Kidney (tissue), 14 donors: ENCODE measurements around the gene CNTNAP4. TPM values are rescaled to one million over a fixed set of nuclear protein-coding genes. Genes with fewer than 3 reads are reported as not detected.

ENCODE experiments used
- DNase-seq, 5 donors: peaks; one replicate each; pipeline ENCODE4 v3.0.0-alpha.2; 2013 to 2020
- FAIRE-seq: peaks from 2 replicates; lab custom pipeline; 2012; peaks lifted over from hg19 to GRCh38; lab: Jason Lieb, UNC
- H3K27ac ChIP-seq, 2 donors: one replicate each; pipeline ENCODE4 v1.7.0; 2013; ENCODE audit warnings: low read depth in 2 of 2, low read length in 2 of 2, inconsistent platforms in 1 of 2
- H3K27me3 ChIP-seq: one replicate; pipeline ENCODE4 v1.7.1; 2013; ENCODE audit warnings: low read length, inconsistent platforms; ENCODE audit not compliant: control insufficient read depth, insufficient read depth
- H3K36me3 ChIP-seq, 3 donors: one replicate each; pipeline versions ENCODE4 v1.7.0 to v1.7.1; 2013; ENCODE audit warnings: low read length in 3 of 3, control low read depth in 1 of 3, inconsistent platforms in 1 of 3; ENCODE audit not compliant: insufficient read depth in 3 of 3, control insufficient read depth in 2 of 3
- H3K4me1 ChIP-seq, 3 donors: one replicate each; pipeline versions ENCODE4 v1.7.0 to v1.7.1; 2013; ENCODE audit warnings: low read length in 3 of 3, inconsistent platforms in 1 of 3, low read depth in 1 of 3; ENCODE audit not compliant: control insufficient read depth in 2 of 3, insufficient read depth in 2 of 3
- H3K4me3 ChIP-seq, 3 donors: one replicate each; pipeline versions ENCODE4 v1.7.0 to v1.8.1; 2013; ENCODE audit warnings: low read length in 3 of 3, control low read depth in 1 of 3, inconsistent platforms in 1 of 3
- H3K9ac ChIP-seq, 3 donors: one replicate each; pipeline versions ENCODE4 v1.7.0 to v1.7.1; 2013; ENCODE audit warnings: low read length in 3 of 3, control low read depth in 1 of 3, inconsistent platforms in 1 of 3
- H3K9me3 ChIP-seq, 3 donors: one replicate each; pipeline versions ENCODE4 v1.7.0 to v1.7.1; 2013; ENCODE audit warnings: low read length in 3 of 3, control low read depth in 1 of 3, inconsistent platforms in 1 of 3; ENCODE audit not compliant: control insufficient read depth in 2 of 3, insufficient read depth in 1 of 3
- CTCF ChIP-seq: IDR thresholded peaks from 3 replicates; pipeline ENCODE4 v1.5.1; 2012; ENCODE audit warnings: mild to moderate bottlenecking, moderate library complexity, borderline replicate concordance; ENCODE audit not compliant: insufficient read depth; ENCODE audit errors: extremely low read depth
- intact Hi-C: fragments of 100-400 bp; cut with DNase I; formaldehyde crosslinking; loops from one replicate; pipeline ENCODE4 v1.11.1; 2022
- polyA plus RNA-seq: library from polyadenylated mRNA; stranded (reverse); fragments of 350-450 nt; fragmentation: Illumina TruSeq; extraction: RNeasy Lipid Tissue Mini Kit (QIAGEN cat#74804); gene quantifications from one replicate; pipeline ENCODE4 v1.2.3, GENCODE V29; 2014; ENCODE audit warnings: low read depth, low replicate concordance; ENCODE audit not compliant: insufficient read depth
- total RNA-seq: library from RNA; stranded (reverse); fragmentation: NEBNext Ultra II Directional; extraction: Animal tissue kit (Norgen Biotek cat#: 25700); gene quantifications from one replicate; pipeline ENCODE4 v1.2.1, GENCODE V29; 2021
- donor health status: control.
- donor health status: control.
- donor health status: control.
- donor health status: control.
- donor health status: control.
- donor health status: DM: yes; HTN: yes; CAD: no.
- donor health status: Normal renal cell carcinoma (clear cell type).

Gene CNTNAP4
- total and polyA plus RNA-seq, 2 donors from 2014 or later: not detected

- no peak overlapping the region for H3K9ac ChIP-seq
- DNase-seq (peak in 1 of 5 donors; percentile 32), FAIRE-seq (no peak)
- no peaks in the 10 kb centered on the region for H3K36me3 ChIP-seq
- H3K4me3 ChIP-seq: no peak overlapping the region
- no peaks in the 10 kb centered on the region for H3K9me3 ChIP-seq
- intact Hi-C loops: no loop called here
- TF ChIP-seq CTCF: no peak
- no peak overlapping the region for H3K27ac ChIP-seq
- H3K4me1 ChIP-seq: no peaks in the 10 kb centered on the region
- H3K27me3 ChIP-seq: no peaks in the 10 kb centered on the region
Measured at GRCh38 chr16:76500006-76500405, 222.8 kb downstream of the CNTNAP4 start.

DNA sequence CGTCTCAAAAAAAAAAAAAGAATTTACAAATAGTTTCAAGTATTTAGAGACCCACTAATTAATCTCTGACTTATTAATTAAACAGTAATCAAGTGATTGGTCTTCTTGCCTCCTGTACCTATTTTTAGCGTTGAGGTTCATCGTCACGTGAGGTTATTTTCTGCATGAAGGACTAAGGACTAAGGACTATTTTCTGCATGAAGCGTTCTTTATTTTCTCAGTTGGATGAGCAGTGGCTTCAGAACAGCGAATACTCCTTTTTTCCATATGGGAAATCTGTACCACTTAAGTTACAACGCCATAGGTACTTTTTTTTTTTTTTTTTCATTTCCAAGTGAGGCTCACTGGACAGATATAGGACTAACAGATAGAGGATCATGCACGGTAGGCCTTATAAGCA lies 224.9 kb downstream of the CNTNAP4 start:
- Histone ChIP-seq H3K36me3 (no peaks in the 10 kb centered on the region), H3K9ac (no peak overlapping the region), H3K27me3 (no peaks in the 10 kb centered on the region), H3K4me1 (no peaks in the 10 kb centered on the region), H3K9me3 (no peaks in the 10 kb centered on the region), H3K27ac (no peak overlapping the region), H3K4me3 (no peak overlapping the region)
- no peak for TF ChIP-seq CTCF
- intact Hi-C loops: no loop called here
- DNase-seq: no peak
- FAIRE-seq: no peak

DNA sequence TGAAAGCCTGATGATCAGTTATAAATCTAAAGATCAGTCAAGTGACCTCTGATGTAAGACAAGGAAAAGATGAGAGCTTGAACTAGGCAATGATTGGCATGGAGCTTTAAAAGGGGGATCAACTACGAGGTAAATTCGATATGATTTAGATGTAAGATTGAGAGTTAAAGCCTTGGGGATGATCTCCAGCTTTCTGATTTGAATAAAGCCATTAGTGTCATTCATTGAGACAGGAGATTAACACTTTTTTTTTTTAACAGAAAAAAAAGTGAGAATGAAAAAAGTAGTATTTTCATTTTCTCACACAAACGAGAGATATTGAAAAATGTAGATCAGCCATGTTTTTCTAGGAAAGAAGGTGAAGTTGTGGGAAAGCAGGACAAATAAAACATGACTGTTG lies 225.4 kb downstream of the CNTNAP4 start:
- H3K27ac ChIP-seq: no peak overlapping the region
- intact Hi-C loops: no loop called here
- H3K9ac ChIP-seq: no peak overlapping the region
- no peak for FAIRE-seq
- no peak overlapping the region for H3K4me3 ChIP-seq
- H3K9me3 ChIP-seq: no peaks in the 10 kb centered on the region
- DNase-seq: no peak
- no peaks in the 10 kb centered on the region for H3K4me1 ChIP-seq
- H3K27me3 ChIP-seq: no peaks in the 10 kb centered on the region
- no peak for TF ChIP-seq CTCF
- H3K36me3 ChIP-seq: no peaks in the 10 kb centered on the region

DNA sequence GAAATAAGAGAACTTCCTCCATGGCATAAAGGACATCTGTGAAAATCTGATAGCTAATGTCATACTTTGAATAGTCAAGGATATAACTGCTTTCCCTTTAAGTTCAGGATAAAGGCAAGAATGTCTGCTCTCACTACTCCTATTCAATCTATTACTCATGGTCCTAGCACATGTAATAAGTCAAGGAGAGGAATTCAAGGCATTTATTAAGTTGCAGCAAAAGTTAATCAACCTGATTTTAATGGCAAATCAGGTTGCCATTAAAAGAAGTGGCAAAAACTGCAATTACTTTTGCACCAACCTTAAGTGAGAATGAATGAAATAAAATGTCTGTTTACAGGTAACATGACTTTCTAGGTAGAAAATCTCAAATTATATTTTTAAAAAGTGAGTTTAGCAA lies 225.9 kb downstream of the CNTNAP4 start:
- no peak for TF ChIP-seq CTCF
- no peak overlapping the region for H3K4me3 ChIP-seq
- H3K27ac ChIP-seq: no peak overlapping the region
- no peak for DNase-seq
- intact Hi-C loops: no loop called here
- no peaks in the 10 kb centered on the region for H3K4me1 ChIP-seq
- no peaks in the 10 kb centered on the region for H3K9me3 ChIP-seq
- H3K9ac ChIP-seq: no peak overlapping the region
- no peaks in the 10 kb centered on the region for H3K27me3 ChIP-seq
- FAIRE-seq: no peak
- H3K36me3 ChIP-seq: no peaks in the 10 kb centered on the region
